Activated effector memory CD4-positive, alpha-beta T cell treated with Interleukin-2 at 50 U/mL for 16 hours (primary cell): ENCODE measurements around the gene RBM20.
"Not testable (repeated sequence)": the region's sequence is repeated elsewhere in the genome, so short reads cannot be mapped to it uniquely, and the experiment has no call there.

ENCODE experiments used
- DNase-seq: peaks from one replicate; pipeline ENCODE4 v3.0.0-alpha.2; 2020

Gene RBM20

GRCh38 chr10:110625951-110626855, 17.9 kb upstream of the RBM20 start:
- no peak for DNase-seq

DNA sequence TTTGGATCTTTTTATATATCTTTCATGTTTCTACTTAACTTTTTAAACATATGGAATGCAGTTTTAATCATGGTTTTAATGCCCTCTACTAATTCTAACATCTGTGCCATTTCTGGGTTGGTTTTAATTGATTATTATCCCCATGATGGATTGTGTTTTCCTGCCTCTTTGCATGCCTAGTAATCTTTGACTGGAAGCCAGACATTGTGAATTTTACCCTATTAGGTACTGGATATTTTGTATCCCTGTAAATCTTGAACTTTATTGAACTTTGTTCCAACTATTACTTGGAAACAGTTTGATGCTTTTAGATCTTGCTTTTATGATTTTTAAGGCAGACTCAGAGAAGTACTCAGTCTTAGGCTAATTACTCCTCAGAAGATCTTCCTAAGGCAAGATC, 16.0 kb upstream of the RBM20 start:
- DNase-seq = no peak

DNA sequence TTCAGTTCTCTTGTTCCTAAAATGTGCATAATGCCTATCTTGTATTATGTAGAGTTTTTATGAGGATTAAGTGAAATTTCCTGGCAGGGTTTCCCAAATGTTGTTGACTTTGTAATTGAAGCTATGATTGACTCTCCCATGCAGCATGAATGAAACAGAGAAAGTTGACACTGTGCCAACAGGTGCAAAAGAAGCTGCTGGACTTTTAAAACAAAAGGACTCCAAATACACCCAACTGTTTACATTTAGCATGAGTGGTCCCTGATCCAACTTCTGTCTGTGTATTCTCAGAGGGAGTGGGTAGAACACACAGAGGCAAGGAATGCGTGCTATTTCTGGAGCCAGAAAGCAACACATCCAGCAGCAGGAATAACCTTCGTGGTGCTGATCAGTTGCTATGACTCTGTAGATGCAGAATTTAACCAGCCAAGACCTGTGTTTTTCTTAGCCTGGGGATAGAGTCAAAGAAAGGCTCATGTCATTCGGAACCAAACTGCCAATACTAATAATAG, 14.4 kb upstream of the RBM20 start:
- DNase-seq = no peak

DNA sequence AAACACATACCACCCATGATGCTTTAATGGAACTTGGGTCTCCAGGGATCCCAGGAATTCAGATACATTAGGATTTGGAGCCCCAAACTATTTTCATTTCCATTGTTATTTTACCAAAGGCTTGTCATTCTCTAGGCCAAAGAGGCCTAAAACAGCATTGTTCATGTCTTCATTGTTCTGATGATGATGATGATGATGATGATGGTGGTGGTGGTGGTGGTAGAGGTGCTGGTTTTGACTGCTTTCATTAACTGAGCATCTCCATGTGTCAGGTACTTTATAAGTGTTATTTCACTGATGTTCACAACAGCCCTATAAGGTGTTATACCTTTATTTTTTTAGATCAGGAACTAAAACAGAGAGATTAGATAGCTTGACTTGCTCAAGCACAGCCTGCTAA, 12.2 kb upstream of the RBM20 start:
- no peak for DNase-seq

DNA sequence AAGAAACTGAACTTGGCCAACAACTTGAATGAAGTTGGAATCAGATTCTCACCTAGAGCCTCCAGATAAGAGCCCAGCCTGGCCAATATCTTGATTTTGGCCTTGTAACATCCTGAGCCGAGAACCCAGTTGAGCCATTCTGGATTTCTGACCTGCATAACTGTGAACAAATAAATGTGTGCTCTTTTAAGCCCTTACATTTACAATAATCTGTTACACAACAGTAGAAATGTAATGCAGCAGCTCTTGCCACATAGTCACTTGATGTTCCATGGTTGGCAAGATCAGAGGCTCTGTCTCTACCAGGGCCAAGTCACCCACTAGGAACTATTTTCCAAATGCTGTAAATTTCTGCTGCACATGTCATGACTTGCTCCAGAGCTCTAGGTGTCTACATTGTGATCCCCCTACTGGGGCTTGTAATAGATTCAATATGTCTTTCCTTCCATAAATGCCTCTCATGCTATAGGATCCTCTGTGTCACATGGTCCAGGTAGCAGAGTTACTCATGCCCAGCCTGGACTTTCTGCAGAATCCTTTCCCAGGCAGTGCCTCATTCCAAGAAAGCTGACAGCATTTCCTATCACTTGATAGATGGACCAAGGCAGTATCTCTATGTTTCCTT, 11.4 kb upstream of the RBM20 start:
- DNase-seq = no peak

GRCh38 chr10:110634527-110635209, 9.5 kb upstream of the RBM20 start:
- DNase-seq = no peak

GRCh38 chr10:110636572-110636931, 7.6 kb upstream of the RBM20 start:
- no peak for DNase-seq

DNA sequence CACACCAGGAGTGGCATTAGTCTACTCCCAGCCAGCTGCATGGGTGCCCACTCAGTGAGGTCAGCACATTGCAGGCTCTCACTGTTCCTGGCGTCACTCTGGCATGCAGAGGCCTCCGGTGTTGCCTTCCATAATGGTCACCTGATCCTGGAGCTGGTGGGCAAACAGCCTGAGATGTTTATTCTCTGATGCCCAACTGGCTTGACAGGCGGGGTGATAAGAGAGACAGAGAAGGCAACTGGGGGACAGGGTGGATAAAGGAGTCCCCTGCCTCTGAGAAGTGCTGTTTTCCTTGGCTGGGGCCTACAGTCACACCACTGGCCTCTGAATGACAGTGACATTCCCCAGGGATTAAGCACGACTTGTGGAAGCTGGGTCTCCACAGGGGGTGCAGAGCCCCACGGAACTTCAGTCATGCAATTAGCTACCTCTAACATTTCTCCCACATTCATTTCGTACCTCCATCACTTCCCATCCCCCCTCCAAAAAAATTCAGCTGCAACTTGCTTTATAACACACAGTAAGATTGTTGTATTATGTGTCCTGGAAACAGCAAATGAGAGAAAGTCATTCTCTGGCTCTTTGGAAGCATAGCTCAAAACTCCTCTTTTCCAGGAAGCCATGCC, 7.1 kb upstream of the RBM20 start:
- no peak for DNase-seq

DNA sequence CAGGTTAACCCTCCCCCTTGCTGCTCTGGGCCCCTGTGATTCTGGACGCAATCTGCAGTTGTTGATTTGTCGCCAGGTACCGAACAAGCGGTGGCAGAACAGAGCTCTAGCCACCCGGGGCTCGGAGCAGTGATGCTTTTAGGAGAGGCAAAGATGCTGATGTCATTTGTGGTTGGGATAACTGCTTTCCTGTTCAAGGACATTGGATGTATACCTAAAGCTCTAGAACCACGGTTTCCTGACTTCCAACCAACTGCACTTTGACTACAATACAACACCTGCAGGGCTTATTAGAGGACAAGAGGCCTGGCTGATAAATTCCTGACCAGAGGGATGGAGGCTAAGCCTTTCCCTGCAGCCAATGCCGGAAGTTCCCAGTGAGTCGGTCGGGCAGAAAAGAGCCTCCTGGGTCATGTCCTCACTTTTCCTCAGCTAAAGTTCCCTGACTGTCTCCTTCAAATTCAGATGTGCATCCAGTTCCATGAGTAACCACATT, 6.5 kb upstream of the RBM20 start:
- no peak for DNase-seq

DNA sequence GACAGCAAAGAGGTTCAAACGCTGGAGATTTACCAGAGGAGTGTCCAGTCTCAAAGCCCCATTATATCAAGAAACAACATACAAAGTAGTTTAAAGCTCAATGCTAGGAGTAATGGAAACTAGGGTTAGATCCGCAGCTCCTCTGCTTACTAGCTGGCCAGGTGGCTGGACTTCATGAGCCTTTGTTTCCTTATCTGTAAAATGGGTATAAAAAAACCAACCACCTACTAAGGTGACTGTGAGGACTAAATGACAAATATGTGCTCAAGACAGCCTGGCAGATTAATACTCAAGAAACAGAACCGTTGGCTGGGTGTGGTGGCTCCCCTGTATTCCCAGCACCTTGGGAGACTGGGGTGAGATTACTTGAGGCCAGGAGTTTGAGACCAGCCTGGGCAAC, 5.8 kb upstream of the RBM20 start:
- no peak for DNase-seq

GRCh38 chr10:110639046-110639445, 5.1 kb upstream of the RBM20 start:
- not testable (repeated sequence) for DNase-seq

DNA sequence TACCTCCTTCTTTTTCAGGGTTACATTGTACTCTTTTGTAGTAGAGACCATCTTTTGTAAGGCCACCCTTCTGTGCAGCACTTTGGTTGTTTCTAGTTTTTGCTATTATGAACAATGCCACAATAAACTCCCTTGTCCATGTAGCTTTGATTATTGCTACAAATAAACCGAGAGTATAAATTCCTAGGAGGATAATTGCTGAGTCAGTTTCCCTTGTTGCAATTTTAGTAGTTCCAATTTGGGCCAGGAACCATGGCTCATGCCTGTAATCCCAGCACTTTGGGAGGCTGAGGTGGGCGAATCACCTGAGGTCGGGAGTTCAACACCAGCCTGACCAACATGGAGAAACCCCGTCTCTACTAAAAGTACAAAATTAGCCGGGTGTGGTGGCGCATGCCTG, 4.3 kb upstream of the RBM20 start:
- not testable (repeated sequence) for DNase-seq

DNA sequence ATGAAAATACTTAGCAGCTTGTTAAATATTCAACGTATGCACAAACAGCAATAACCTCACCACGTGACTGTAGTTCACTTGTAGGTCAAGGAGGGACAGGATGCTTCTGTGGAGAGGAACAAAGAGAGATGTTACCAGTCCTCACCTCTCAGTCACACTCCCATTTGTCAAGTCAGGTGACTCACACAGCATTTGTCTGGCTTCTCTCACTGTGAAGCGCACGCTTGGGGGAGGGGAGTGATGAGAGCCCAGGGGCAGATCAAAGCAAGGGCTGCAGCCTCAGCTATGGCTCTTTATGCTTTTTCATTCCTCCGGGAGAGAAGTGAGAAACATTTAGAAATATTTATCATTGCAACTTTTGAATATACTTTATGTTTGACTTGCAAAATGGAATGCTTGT, 2.9 kb upstream of the RBM20 start:
- DNase-seq = no peak

DNA sequence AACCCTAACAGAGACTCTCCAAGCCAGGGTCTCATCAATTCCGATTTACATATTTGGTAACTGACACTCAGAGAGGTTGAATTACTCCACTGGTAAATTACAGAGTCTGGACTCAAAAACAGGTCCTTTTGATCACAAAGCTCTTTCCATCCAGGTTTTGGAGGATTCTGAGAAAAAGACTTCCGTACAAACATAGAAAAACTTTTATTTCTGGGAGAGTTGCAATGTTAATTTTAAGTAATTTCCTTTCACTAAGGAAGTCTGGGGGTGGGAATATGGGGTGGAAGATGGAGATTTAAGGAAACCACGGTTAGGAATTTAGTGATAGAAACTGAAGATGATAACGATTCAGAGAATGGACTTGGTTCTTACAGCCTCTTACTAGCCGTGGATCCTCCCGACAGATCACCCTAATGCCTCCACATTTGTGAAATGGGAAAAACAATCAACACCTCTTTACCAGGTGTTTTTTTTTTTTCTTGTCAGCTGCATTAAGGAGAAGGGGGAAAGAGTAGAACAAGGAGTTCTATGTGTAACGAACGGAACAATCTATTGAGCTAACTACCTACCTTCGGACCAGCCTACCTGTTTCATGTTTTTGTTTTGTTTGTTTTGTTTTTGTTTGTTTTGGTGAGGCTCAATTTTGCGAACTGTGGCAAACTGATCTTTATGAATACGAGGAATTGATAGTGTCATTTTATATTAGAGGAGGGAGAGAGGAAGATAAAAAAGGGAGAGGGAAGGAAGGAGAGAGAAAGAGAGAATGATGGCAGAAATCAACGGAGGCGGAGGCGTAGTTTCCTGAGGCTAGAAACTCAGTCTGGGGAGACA, 1.7 kb upstream of the RBM20 start:
- DNase-seq = no peak

GRCh38 chr10:110643035-110643652, 992 bp upstream of the RBM20 start:
- no peak for DNase-seq

DNA sequence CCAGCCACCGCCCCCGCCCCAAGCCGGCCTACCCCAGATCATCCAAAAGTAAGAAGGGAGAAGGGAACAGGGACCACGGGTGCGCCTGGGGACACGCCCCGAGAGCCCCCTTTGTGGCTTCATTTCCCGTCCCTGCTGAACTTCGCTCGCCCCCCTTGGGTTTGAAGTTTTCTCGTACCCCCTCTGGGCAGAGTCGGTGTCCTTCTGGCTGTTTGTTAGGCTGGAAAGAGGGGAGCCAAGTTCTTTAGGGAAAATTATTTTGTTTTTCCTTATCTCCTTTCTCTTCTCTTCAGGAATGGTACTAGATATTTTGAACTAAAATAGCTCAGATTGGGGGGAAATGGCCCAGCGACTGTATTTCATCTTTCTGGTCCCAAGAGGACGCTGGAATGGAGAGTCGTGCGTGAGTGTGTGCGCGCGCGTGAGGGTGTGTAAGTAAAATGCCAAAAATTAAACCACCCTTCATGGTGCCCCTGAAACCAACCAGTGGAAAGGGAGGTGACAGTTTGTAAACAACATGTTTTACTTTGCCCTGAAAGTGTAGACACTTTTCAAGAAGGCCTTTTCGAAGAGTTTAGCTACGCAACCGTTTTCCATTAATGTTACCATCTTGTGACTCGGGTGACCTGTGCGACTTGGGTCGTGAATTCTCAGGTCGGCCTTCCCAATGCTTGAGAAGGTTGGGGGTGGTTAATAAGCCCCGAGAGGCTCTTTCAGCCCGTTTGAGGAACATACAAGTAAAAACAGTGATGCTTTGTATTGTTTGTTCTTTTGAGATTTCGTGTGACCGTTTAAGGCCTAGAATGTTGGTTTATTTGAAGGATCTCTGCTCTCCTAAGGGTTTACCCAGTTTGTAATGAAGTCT, 694 bp downstream of the RBM20 start:
- no peak for DNase-seq

- DNase-seq = no peak
Measured at GRCh38 chr10:110646417-110647135, 2.4 kb downstream of the RBM20 start.

DNA sequence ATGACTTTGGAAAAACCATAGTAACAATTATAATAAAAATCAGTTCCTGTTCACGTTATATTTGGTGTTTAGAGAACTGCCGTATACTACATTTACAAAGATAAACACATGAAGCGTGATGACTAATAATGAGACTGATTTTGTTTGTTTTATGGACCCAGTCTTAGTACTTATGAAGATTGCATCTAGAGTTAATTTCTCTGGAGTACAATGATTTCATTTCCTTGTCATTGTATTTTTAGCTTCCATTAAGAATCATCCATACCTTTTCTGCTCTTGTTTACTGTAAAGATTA, 2.9 kb downstream of the RBM20 start:
- no peak for DNase-seq

- DNase-seq = no peak
Measured at GRCh38 chr10:110648692-110649346, 4.7 kb downstream of the RBM20 start.
